NT2/D1 (cell line): ENCODE measurements around the gene LILRA2.

Experiments
- DNase-seq: peaks from one replicate; pipeline ENCODE4 v3.0.0-alpha.2; 2011; ENCODE audit warnings: low read depth, low spot score
- H3K27me3 ChIP-seq: 2 replicates; pipeline ENCODE4 v1.6.0; 2011; ENCODE audit warnings: mild to moderate bottlenecking; ENCODE audit not compliant: insufficient read length, insufficient read depth
- H3K36me3 ChIP-seq: 2 replicates; pipeline ENCODE4 v1.6.1; 2011; ENCODE audit warnings: mild to moderate bottlenecking, low read length, mixed read lengths; ENCODE audit not compliant: insufficient read depth, insufficient read length
- H3K4me1 ChIP-seq: 2 replicates; pipeline ENCODE4 v1.5.1; 2011; ENCODE audit not compliant: insufficient read depth, insufficient read length
- H3K4me3 ChIP-seq: 2 replicates; pipeline ENCODE4 v1.5.1; 2011; ENCODE audit warnings: low read depth; ENCODE audit not compliant: insufficient read length
- H3K9ac ChIP-seq: 2 replicates; pipeline ENCODE4 v1.6.0; 2011; ENCODE audit warnings: low read depth; ENCODE audit not compliant: insufficient read length
- H3K9me3 ChIP-seq: 2 replicates; pipeline ENCODE4 v1.5.1; 2011; ENCODE audit warnings: mild to moderate bottlenecking, low read length; ENCODE audit not compliant: insufficient read depth
- SUZ12 ChIP-seq: IDR thresholded peaks from 2 replicates; pipeline ENCODE4 v1.6.1; 2011; ENCODE audit not compliant: insufficient read length, insufficient read depth; ENCODE audit errors: extremely low read depth
- YY1 ChIP-seq: IDR thresholded peaks from 2 replicates; pipeline ENCODE4 v1.6.1; 2011; ENCODE audit not compliant: insufficient read length, insufficient read depth
- ZNF274 ChIP-seq: IDR thresholded peaks from 2 replicates; pipeline ENCODE4 v1.6.1; 2011; ENCODE audit warnings: mild to moderate bottlenecking, low read depth, low read length

LILRA2 gene

DNA sequence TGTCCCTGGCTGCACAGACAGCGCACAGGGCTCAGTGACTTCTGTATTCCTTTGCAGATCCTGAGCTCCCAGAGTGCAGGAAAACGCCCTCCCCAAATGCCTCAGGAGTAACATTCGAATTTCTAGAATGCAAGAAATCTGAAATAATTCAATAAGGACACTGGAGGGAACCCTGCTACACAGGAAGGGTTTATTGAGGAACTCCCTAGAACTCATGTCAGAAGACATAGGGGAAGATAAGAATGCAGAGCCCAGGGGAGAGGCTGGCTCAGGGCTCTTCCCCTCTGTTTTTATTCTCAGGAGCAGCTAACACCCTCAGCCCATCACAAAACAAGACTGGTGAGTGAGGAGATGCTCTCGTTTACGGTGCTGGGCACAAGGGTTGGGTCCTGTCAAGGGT, 26.6 kb downstream of the LILRA2 start:
- no peaks in the 10 kb centered on the region for H3K36me3 ChIP-seq
- no peaks in the 10 kb centered on the region for H3K27me3 ChIP-seq
- H3K4me3 ChIP-seq, result no peak overlapping the region
- no peak overlapping the region for H3K9ac ChIP-seq
- no peak for TF ChIP-seq YY1
- no peak for TF ChIP-seq SUZ12
- no peak for TF ChIP-seq ZNF274
- H3K9me3 ChIP-seq, result no peaks in the 10 kb centered on the region
- DNase-seq, result no peak
- no peaks in the 10 kb centered on the region for H3K4me1 ChIP-seq

DNA sequence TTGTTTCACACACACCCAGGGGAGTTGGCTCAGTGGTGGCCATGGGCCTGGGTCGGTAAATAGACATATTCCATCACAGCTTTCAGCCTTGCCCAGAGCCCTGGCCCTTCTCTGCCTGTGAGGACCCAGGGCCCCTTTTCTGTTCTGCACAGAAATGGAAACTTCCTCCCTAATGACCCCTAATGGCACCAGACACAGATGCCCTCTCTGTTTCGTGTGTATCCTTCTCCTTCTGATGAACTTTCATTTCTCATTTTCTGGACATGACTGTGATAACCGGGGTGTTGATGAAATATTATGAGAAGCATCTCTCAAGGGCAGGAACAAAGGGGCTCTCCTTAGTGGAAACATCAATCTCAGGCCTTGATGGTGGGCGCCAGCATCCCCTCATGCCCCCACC, 32.6 kb downstream of the LILRA2 start:
- no peak overlapping the region for H3K9ac ChIP-seq
- H3K27me3 ChIP-seq, result peaks cover 4% of the 10 kb centered on the region
- H3K4me3 ChIP-seq, result no peak overlapping the region
- no peaks in the 10 kb centered on the region for H3K4me1 ChIP-seq
- TF ChIP-seq SUZ12 (no peak), YY1 (no peak), ZNF274 (no peak)
- no peaks in the 10 kb centered on the region for H3K36me3 ChIP-seq
- DNase-seq, result no peak
- no peaks in the 10 kb centered on the region for H3K9me3 ChIP-seq

GRCh38 chr19:54606891-54607784, 33.5 kb downstream of the LILRA2 start:
- Histone ChIP-seq H3K4me1 (no peaks in the 10 kb centered on the region), H3K4me3 (no peak overlapping the region), H3K27me3 (peaks cover 4% of the 10 kb centered on the region), H3K9me3 (no peaks in the 10 kb centered on the region), H3K9ac (no peak overlapping the region), H3K36me3 (no peaks in the 10 kb centered on the region)
- no peak for DNase-seq
- TF ChIP-seq ZNF274 (no peak), SUZ12 (no peak), YY1 (no peak)

GRCh38 chr19:54607785-54608150, 34.2 kb downstream of the LILRA2 start:
- TF ChIP-seq YY1 (no peak), SUZ12 (no peak), ZNF274 (no peak)

DNA sequence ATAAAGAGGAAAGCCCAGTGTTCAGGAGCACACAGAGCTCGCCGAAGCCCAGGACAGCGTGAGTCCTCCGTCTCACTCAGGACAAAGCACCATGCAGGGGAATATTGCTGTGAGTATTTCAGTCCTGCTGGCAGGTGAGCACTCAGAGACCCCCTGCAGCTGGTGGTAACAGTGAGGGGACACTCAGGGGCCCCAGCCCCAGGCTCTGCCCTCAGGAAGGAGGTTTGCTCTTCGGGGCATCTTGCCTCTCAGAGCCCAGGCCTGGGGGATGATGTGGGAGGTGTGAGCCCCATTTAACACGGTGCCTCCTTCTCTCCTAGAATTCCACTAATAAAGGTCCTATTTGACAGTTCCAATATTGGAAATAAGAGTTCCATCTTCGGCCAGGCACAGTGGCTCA, 34.6 kb downstream of the LILRA2 start:
- no peaks in the 10 kb centered on the region for H3K9me3 ChIP-seq
- peaks cover 4% of the 10 kb centered on the region for H3K27me3 ChIP-seq
- TF ChIP-seq SUZ12, result no peak
- no peak for TF ChIP-seq YY1
- no peak for TF ChIP-seq ZNF274
- H3K4me3 ChIP-seq, result no peak overlapping the region
- H3K4me1 ChIP-seq, result no peaks in the 10 kb centered on the region
- H3K36me3 ChIP-seq, result no peaks in the 10 kb centered on the region
- no peak for DNase-seq
- H3K9ac ChIP-seq, result no peak overlapping the region

More at GRCh38 chr19:54607785-54608150, 34.2 kb downstream of the LILRA2 start:
- no peaks in the 10 kb centered on the region for H3K4me1 ChIP-seq
- no peak overlapping the region for H3K4me3 ChIP-seq
- H3K9me3 ChIP-seq, result no peaks in the 10 kb centered on the region
- no peak for DNase-seq
- H3K36me3 ChIP-seq, result no peaks in the 10 kb centered on the region
- H3K9ac ChIP-seq, result no peak overlapping the region
- peaks cover 4% of the 10 kb centered on the region for H3K27me3 ChIP-seq

DNA sequence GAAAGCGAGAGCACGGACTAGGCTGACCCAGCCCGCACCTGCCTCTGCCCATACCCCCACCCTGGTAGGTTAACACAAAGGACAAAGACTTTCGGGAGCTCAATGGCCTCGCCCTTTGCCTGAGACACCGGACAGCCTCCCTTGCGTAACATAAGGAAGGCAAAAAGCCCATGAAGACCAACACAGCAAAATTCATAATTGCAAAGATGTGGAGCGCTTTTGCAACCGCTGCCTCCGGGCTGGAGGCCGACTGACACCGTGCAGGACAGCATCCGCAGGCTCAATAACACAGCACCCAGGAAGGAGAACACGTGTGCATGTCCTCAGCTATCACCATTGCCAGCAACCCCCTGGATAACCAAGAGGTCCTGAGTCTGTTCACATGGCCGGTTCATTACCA, 35.2 kb downstream of the LILRA2 start:
- DNase-seq, result no peak
- TF ChIP-seq SUZ12 (no peak), YY1 (no peak), ZNF274 (no peak)
- no peaks in the 10 kb centered on the region for H3K9me3 ChIP-seq

DNA sequence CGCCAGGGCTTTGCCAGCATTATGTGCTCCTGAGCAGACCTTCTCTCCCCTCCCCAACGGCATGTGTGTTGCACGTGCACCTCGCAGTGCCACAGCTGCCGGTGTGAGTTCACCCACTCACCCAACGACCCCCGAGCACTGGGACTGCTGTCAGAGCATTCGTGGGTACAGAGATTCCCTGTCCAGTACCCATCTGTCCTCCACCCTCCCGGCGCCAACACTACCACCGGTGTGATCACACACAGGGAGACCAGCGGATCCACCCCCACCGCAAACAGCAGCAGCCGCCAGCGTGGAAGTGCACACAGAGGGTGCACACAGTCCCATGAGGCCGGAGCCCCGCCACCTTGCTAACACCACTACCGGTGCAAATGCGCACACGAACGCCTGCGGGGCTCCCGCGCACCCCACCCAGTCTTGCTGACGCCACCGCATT, 35.8 kb downstream of the LILRA2 start:
- TF ChIP-seq SUZ12, result no peak
- TF ChIP-seq YY1, result no peak
- Histone ChIP-seq H3K4me1 (no peaks in the 10 kb centered on the region), H3K9me3 (no peaks in the 10 kb centered on the region), H3K36me3 (no peaks in the 10 kb centered on the region), H3K9ac (no peak overlapping the region), H3K4me3 (no peak overlapping the region), H3K27me3 (peaks cover 4% of the 10 kb centered on the region)
- DNase-seq, result no peak

More for the DNA sequence above, 35.2 kb downstream of the LILRA2 start:
- no peaks in the 10 kb centered on the region for H3K4me1 ChIP-seq
- H3K36me3 ChIP-seq, result no peaks in the 10 kb centered on the region
- H3K9ac ChIP-seq, result no peak overlapping the region
- no peak overlapping the region for H3K4me3 ChIP-seq
- peaks cover 4% of the 10 kb centered on the region for H3K27me3 ChIP-seq
